Measurements from ENCODE around the gene ATP2B2.

- TF ChIP-seq, protein P1, sequence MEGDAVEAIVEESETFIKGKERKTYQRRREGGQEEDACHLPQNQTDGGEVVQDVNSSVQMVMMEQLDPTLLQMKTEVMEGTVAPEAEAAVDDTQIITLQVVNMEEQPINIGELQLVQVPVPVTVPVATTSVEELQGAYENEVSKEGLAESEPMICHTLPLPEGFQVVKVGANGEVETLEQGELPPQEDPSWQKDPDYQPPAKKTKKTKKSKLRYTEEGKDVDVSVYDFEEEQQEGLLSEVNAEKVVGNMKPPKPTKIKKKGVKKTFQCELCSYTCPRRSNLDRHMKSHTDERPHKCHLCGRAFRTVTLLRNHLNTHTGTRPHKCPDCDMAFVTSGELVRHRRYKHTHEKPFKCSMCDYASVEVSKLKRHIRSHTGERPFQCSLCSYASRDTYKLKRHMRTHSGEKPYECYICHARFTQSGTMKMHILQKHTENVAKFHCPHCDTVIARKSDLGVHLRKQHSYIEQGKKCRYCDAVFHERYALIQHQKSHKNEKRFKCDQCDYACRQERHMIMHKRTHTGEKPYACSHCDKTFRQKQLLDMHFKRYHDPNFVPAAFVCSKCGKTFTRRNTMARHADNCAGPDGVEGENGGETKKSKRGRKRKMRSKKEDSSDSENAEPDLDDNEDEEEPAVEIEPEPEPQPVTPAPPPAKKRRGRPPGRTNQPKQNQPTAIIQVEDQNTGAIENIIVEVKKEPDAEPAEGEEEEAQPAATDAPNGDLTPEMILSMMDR (IDR thresholded peaks at IDR 0.05): no peak
- TF ChIP-seq POLR2A (IDR thresholded peaks at IDR 0.05): no peak
- TF ChIP-seq EP300 (IDR thresholded peaks at IDR 0.05): no peak
- no peak for TF ChIP-seq POLR2AphosphoS5 (IDR thresholded peaks at IDR 0.05)
Observed at GRCh38 chr3:10358309-10358980, 146.9 kb downstream of the ATP2B2 start.
